Bronchial epithelial cell (primary cell): ENCODE results near the gene RPS15. TPM values are rescaled to one million over a fixed set of nuclear protein-coding genes. Genes with fewer than 3 reads are reported as not detected.

Experiments
- DNase-seq: peaks from one replicate; pipeline ENCODE4 v3.0.0-alpha.2; 2010; ENCODE audit warnings: low read depth
- FAIRE-seq: peaks from 2 replicates; lab custom pipeline; 2011; peaks lifted over from hg19 to GRCh38; lab: Jason Lieb, UNC
- H3K27me3 ChIP-seq: 2 replicates; pipeline ENCODE4 v1.5.1; 2011; ENCODE audit warnings: low read length; ENCODE audit not compliant: control insufficient read depth, insufficient read depth
- H3K36me3 ChIP-seq: 2 replicates; pipeline ENCODE4 v1.5.1; 2011; ENCODE audit warnings: low read length; ENCODE audit not compliant: control insufficient read depth, insufficient read depth
- H3K4me3 ChIP-seq: 2 replicates; pipeline ENCODE4 v1.5.1; 2011; ENCODE audit warnings: mild to moderate bottlenecking, low read depth, low read length, control low read depth
- total RNA-seq: library from RNA; depleted of rRNA; stranded (reverse); fragments of >200 nt; gene quantifications from 2 replicates; pipeline ENCODE4 v1.2.1, GENCODE V29; 2014
- TF ChIP-seq, protein P1 (sequence below): IDR thresholded peaks from 2 replicates; pipeline ENCODE4 v1.5.1; 2011; ENCODE audit warnings: mild to moderate bottlenecking, moderate library complexity, low read length, control low read depth, inconsistent platforms; ENCODE audit not compliant: insufficient read depth, severe bottlenecking

RPS15 gene
- total RNA-seq, 1 donor from 2014 or later, result 966 TPM

DNA sequence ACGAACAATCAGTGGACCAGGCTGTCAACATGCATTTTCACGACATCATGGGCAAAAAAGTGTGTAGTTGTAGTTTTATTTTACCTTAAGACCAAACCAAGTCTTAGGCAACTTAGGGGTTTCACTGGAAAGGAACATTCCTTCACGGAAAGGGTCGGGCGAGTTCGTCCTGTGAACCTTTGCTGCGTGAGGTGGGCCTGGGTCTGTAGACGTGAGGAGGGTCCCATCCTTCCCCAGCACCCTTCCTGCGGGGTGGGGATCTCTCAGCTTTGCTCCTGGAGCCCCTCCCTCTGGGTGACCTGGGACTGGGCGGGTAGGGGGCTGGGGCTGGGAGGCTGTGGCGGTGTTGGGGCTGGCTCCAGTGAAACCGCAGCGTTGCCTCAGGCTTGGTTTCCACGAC is 12.3 kb upstream of the RPS15 start:
- FAIRE-seq (no peak), DNase-seq (no peak)
- TF ChIP-seq, protein P1, sequence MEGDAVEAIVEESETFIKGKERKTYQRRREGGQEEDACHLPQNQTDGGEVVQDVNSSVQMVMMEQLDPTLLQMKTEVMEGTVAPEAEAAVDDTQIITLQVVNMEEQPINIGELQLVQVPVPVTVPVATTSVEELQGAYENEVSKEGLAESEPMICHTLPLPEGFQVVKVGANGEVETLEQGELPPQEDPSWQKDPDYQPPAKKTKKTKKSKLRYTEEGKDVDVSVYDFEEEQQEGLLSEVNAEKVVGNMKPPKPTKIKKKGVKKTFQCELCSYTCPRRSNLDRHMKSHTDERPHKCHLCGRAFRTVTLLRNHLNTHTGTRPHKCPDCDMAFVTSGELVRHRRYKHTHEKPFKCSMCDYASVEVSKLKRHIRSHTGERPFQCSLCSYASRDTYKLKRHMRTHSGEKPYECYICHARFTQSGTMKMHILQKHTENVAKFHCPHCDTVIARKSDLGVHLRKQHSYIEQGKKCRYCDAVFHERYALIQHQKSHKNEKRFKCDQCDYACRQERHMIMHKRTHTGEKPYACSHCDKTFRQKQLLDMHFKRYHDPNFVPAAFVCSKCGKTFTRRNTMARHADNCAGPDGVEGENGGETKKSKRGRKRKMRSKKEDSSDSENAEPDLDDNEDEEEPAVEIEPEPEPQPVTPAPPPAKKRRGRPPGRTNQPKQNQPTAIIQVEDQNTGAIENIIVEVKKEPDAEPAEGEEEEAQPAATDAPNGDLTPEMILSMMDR, result no peak
- no peak overlapping the region for H3K4me3 ChIP-seq
- no peaks in the 10 kb centered on the region for H3K27me3 ChIP-seq
- H3K36me3 ChIP-seq, result peaks cover 49% of the 10 kb centered on the region

DNA sequence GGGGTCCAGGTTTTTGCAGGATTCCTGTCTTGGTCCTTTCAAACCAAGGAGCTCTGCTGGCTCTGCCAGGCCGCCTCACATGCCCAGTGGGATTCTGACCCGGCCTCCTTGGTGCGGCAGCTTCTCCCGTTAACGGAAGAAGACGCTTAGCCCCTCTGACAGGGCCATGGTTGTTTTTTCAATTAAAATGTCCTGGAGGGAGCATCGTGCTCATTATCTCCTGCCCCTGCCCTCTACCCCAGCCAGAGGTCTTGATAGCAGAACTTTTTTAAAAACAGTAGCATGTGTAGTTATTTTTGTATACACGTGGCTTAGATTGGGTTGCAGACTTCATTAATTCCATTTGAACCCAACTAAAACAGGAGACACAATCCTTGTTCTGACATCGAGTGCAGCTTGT is 11.5 kb upstream of the RPS15 start:
- H3K4me3 ChIP-seq, result no peak overlapping the region
- H3K36me3 ChIP-seq, result peaks cover 48% of the 10 kb centered on the region
- no peak for DNase-seq
- TF ChIP-seq, protein P1, result no peak
- no peak for FAIRE-seq
- H3K27me3 ChIP-seq, result no peaks in the 10 kb centered on the region

DNA sequence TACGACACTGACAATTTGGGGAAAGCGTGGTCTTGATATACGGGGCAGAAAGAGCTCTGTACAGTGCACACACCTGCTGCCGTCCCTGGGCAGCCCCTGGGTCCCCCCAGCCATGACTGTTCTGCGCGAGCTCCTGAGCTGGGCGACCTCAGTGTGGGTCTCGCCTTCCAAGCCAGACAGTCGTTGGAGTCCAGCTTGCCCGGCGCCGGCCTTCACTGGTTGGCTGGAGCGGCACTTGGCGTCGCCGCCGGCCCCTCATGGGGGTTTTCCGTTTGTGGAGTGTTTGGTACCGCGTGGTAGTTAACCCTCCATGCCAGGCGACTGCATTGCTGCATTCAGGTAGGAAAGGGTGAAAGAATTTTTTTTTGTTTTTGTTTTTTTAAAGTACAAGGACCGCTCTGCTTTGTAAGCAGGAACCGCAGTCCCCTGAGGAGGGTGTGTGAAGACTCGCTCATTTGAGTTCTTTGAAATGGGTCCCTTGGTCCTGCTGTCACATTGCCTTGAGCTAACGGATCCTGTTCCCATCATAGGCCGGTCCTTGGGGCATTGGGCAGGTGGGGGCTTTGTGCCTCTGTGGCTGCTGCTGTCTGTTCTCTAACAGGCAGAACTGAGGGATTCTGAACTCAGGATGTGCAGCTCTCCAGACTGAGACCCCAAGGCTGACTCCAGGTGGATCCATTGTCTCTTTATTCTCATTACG is 10.8 kb upstream of the RPS15 start:
- Histone ChIP-seq H3K4me3 (no peak overlapping the region), H3K27me3 (no peaks in the 10 kb centered on the region), H3K36me3 (peaks cover 51% of the 10 kb centered on the region)
- TF ChIP-seq, protein P1, result no peak
- DNase-seq, result no peak
- no peak for FAIRE-seq

DNA sequence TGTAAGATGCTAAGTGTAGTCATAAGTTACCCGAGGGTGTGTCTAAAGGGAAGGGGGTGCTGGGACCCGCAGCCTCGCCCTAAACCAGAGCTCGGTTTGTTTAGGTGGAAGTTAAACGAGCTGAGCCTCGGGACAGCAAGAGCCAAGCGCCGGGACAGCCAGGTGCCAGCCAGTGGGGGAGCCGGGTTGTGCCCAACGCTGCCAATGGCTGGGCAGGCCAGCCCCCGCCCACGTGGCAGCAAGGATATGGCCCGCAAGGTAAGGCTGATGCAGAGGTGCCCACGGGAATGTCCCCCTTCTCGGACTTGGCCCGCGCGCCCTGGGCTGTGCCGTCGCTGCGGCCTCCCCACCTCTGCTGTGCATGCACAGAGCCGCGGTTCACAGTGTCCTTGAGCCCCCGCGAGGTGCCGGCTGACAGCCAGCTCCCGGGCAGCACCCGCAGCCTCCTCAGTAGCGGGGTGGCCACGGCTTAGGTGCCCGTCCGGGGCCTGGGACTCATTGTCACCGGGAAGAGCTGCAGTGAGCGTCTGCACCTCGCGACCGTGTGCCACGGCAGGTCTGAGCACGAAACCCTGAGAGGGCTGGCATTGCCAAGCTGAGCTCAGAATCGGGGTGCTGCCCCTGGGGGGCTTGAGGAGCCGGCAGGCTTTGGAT is 9.3 kb upstream of the RPS15 start:
- Histone ChIP-seq H3K36me3 (peaks cover 59% of the 10 kb centered on the region), H3K4me3 (no peak overlapping the region), H3K27me3 (no peaks in the 10 kb centered on the region)
- TF ChIP-seq, protein P1, result no peak
- DNase-seq (no peak), FAIRE-seq (no peak)

DNA sequence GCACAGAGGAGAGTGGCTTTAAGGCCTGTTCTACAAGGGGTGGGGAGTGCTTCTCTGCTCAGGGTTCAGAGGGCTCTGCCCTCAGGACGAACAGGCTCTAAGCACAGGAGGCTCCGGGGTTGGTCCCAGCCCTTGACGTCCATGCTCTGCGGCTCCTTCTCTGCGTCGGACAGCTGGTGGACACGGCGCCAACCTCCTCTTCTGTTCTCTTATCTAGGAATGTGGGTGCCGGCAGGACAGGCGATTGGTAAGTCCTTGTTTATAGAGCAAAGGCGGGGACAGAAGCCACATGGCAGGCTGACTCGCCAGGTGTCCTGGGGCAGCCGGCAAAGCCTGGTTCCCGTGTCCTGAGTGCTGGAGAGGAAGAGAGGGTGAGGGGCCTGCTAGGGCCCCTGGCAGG is 8.4 kb upstream of the RPS15 start:
- FAIRE-seq (no peak), DNase-seq (no peak)
- Histone ChIP-seq H3K4me3 (no peak overlapping the region), H3K36me3 (peaks cover 60% of the 10 kb centered on the region), H3K27me3 (no peaks in the 10 kb centered on the region)
- TF ChIP-seq, protein P1, result no peak

DNA sequence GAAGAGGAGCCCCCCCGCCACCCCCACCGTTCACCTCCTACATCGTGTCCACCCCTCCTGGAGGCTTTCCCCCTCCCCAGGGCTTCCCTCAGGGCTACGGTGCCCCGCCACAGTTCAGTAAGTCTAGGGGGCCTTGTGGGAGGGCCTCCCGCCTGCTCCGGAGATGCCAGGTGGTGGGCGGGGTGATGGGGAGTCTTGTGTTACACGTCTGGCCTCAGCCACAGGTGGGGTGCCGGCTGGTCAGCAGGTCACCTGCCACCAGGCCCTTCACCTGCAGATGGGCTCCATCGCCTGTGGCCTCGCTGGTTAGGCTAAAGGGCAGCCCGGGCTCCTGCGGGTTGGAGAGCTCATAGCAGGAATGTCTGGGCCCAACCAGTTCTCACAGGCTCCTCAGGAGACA is 8.0 kb upstream of the RPS15 start:
- FAIRE-seq, result no peak
- peaks cover 57% of the 10 kb centered on the region for H3K36me3 ChIP-seq
- H3K27me3 ChIP-seq, result no peaks in the 10 kb centered on the region
- TF ChIP-seq, protein P1, result no peak
- H3K4me3 ChIP-seq, result no peak overlapping the region
- DNase-seq, result no peak
